OCI-LY1 (cell line): ENCODE measurements around the gene ABLIM2.

ENCODE experiments used
- EZH2 ChIP-seq: fragments of 200-600 bp; sonication (generic), shearing (Covaris generic); IDR thresholded peaks from 2 replicates; pipeline ENCODE4 v1.8.0; 2017; ENCODE audit warnings: borderline replicate concordance, mixed run types, mild to moderate bottlenecking, antibody characterized with exemption, low read length, moderate library complexity, mixed read lengths
- TF ChIP-seq, protein P1 (sequence below): fragments of 200-600 bp; sonication (generic), shearing (Covaris generic); IDR thresholded peaks from 2 replicates; pipeline ENCODE4 v1.5.1; 2017; ENCODE audit warnings: mild to moderate bottlenecking, antibody characterized with exemption, low read length, moderate library complexity, mixed read lengths

DNA sequence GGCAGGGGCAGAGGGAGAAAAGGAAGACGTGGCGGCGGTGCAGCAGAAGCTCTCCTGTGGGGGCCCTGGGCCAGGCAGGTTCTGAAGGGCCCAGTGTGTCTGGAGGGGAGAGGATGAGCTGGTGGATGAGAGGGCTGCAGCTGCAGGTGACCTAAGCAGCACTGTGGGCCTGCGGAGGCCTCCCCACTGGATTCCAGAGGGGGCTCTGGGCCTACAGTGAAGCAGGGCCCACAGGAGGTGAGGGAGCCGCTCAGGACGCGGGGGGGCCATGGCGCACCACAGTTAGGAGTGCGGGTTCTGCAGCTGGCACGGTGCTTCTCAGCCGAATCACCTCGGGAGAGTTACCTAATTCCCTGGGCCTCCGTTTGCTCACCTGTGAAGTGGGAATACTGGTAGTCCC, 10.5 kb downstream of the ABLIM2 start:
- TF ChIP-seq, protein P1, sequence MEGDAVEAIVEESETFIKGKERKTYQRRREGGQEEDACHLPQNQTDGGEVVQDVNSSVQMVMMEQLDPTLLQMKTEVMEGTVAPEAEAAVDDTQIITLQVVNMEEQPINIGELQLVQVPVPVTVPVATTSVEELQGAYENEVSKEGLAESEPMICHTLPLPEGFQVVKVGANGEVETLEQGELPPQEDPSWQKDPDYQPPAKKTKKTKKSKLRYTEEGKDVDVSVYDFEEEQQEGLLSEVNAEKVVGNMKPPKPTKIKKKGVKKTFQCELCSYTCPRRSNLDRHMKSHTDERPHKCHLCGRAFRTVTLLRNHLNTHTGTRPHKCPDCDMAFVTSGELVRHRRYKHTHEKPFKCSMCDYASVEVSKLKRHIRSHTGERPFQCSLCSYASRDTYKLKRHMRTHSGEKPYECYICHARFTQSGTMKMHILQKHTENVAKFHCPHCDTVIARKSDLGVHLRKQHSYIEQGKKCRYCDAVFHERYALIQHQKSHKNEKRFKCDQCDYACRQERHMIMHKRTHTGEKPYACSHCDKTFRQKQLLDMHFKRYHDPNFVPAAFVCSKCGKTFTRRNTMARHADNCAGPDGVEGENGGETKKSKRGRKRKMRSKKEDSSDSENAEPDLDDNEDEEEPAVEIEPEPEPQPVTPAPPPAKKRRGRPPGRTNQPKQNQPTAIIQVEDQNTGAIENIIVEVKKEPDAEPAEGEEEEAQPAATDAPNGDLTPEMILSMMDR: no peak
- TF ChIP-seq EZH2: no peak
